LNCaP clone FGC (cell line): ENCODE results near the gene PXMP4.

ENCODE experiments used
- DNase-seq: peaks from one replicate; pipeline ENCODE4 v3.0.0-alpha.2; 2011; ENCODE audit warnings: low read depth
- H3K4me3 ChIP-seq: 2 replicates; pipeline ENCODE4 v1.5.1; 2011; ENCODE audit warnings: mild to moderate bottlenecking, low read depth, low read length, control low read depth
- CTCF ChIP-seq: IDR thresholded peaks from 2 replicates; pipeline ENCODE4 v1.5.1; 2012; ENCODE audit warnings: mild to moderate bottlenecking; ENCODE audit not compliant: control insufficient read depth, insufficient read depth; ENCODE audit errors: extremely low read depth

Gene PXMP4

GRCh38 chr20:33687993-33688937 lies 31.8 kb downstream of the PXMP4 start:
- DNase-seq = no peak
- TF ChIP-seq CTCF = no peak
- H3K4me3 ChIP-seq = no peak overlapping the region

GRCh38 chr20:33687370-33687915 lies 32.7 kb downstream of the PXMP4 start:
- TF ChIP-seq CTCF = no peak
- no peak for DNase-seq

GRCh38 chr20:33686984-33687366 lies 33.1 kb downstream of the PXMP4 start:
- no peak for DNase-seq
- TF ChIP-seq CTCF = no peak
- peak overlapping the region; percentile 37 for H3K4me3 ChIP-seq

More at GRCh38 chr20:33687370-33687915, 32.7 kb downstream of the PXMP4 start:
- no peak overlapping the region for H3K4me3 ChIP-seq

GRCh38 chr20:33686100-33686983 lies 33.8 kb downstream of the PXMP4 start, which contains the start of gene E2F1:
TSS of gene E2F1 (minus strand) at chr20:33686385. CDS start at chr20:33686264, 121 bp downstream.
- peak within 1 kb of the TSS; percentile 69 for H3K4me3 ChIP-seq
- peak; percentile 29; the same call in 1 of the 2 replicates for TF ChIP-seq CTCF
- DNase-seq = peak; percentile 68

GRCh38 chr20:33685328-33686099 lies 34.6 kb downstream of the PXMP4 start:
- no peak for DNase-seq
- TF ChIP-seq CTCF = no peak
- peak overlapping the region; percentile 69 for H3K4me3 ChIP-seq
